ENCODE data around the gene GHRHR. TPM values are rescaled to one million over a fixed set of nuclear protein-coding genes. Genes with fewer than 3 reads are reported as not detected.
A peak's percentile ranks its signal among the peaks of the same experiment; 100 is the strongest.

Gene GHRHR
- total RNA-seq (2014; rRNA removed; shearing (Covaris generic)) = not detected in 2 replicates
- polyA plus RNA-seq (2014; cell fraction: nucleus; rRNA removed) = not detected in 2 replicates

DNA sequence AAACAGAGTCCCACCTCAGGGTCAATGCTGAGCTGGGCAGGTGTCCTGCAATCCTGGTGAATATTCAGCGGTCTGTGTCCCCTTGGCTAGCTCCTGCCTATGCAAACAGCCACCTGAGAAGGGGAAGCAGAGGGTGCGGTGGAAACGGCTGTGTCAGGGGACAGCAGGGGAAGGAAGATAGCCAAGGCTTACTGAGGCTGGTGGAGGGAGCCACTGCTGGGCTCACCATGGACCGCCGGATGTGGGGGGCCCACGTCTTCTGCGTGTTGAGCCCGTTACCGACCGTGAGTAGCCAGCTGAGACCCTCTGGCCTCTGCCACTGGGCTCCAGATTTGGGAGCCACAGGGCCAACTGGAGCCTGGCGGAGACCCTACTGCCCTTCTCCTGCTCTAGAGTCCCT lies at the start of gene GHRHR:
GHRHR (plus strand) TSS at position 112 of the 400 bp plus-strand sequence; CDS start at position 228, 116 bp downstream.
- DNase-seq (ENCODE audit: extremely low read depth, low read depth) = no peak

DNA sequence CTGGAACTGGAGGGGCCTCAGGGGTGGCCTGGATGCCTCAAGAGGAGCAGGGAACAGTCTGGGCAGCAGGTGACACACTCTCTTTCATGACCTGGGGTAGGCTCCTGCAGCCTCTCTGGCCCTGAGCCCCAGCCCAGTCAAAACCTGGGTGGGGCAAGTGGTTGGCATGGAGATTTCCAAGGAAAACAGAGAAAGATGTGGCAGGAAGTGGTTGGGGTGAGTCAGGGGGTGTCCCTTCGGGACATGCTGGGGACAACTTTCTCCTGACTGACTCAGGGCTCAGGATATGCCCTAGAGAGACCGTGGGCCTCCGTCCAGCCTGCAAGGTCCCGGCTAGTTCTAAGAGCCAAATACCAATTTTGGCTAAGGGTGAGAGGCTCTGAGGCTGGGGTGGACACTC lies 49.2 kb upstream of the GHRHR start:
- peak; percentile 22 for DNase-seq (ENCODE audit: extremely low read depth, low read depth)

DNA sequence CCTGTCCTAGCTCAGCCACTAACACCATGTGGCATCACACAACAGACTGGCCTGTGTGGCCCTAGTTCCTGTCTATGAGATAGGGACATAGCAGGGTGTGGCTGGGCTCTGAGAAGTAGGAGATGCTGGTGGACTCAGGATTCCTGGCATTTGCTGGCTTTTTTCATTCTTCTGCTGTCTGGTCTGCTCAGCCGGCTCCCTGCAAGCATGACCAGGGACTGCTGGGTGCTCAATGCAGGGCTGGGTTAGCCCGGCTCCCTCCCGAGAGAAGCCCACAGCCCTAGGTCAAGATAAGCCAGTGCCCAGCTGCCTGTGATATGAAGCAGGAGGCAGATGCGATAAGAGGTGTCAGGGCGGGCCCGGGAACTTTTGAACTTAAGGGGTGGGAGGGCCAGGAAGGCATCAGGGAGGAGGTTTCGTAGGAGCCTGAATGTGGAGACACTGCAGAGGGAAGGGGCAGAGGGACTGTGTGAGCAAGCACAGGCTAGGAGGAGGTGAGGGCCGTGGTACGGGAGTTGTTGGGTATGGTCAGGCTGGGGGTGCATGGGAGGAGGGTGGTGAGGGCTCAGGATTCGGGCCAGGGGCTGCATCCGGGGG lies 48.6 kb upstream of the GHRHR start:
- DNase-seq (ENCODE audit: extremely low read depth, low read depth) = no peak

- no peak for DNase-seq (ENCODE audit: extremely low read depth, low read depth)
Observed at GRCh38 chr7:30915751-30916150, 48.0 kb upstream of the GHRHR start.

GRCh38 chr7:30916255-30916654 lies 47.5 kb upstream of the GHRHR start:
- no peak for DNase-seq (ENCODE audit: extremely low read depth, low read depth)

DNA sequence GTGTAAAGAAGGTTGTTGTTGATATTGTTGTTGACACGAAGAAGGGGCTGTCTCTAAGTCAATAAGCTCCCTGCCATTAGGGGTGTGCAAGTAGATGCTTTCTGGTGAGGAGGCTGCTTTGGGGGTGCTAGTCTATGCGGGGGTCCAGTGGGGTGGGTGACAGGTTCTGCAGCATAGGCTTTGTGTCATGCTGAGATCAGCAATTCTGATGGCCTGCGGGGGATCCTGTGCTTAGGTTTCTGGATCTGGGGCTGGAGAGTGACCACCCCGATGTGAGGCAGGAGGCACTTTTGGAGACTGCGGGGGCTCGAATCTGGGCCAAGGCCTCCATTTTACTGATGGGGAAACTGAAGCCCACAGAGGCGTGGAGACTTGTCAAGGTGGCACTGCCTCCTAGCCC lies 47.0 kb upstream of the GHRHR start:
- no peak for DNase-seq (ENCODE audit: extremely low read depth, low read depth)

- DNase-seq (ENCODE audit: extremely low read depth, low read depth) = no peak
Observed at GRCh38 chr7:30917216-30917893, 46.4 kb upstream of the GHRHR start.

DNA sequence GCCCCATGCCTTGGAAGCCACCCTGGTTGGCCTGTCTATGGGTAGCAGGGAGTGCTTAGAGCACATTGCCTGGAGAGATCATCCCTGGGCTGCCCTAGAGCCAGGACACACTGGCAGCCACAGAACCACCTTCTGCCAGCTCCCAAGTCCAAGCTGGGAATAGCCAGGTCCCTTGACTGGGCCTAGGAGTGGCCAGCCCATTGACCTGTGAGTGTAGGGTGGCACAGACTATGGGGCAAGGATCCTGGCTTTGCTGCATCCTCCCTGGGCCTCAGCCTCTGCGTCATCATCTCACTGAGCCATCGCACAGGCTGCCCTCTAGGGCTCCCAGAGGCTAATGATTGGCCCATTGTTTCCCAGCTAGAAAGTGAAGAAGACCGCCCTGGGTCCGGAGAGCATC lies 45.1 kb upstream of the GHRHR start:
- no peak for DNase-seq (ENCODE audit: extremely low read depth, low read depth)

DNA sequence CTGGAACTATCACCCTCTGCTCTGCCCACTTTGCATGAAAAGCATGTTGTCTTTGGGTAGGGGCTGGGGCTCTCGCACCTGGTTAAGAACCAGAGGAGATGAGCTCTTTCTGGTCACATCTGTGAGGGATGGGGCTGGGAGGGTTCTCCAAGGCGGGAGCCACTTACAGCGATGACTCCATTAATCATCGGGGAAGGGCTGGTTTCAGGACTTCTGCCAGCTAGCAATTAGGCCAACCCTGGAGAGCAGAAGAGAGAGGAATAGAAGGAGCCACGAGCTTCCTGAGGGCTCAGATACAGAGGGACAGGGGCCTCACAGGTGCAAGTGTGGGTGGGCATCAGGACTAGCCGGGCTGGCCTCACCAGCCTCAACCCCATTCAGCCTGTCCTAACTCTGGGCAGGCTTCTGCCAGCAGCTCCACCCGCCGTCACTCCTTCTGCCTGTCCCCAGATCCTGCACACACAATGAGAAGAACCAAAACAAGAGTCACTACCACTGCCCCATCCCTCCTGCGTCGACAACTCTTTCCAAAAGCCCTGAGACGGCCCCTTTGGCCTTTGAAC lies 43.7 kb upstream of the GHRHR start:
- no peak for DNase-seq (ENCODE audit: extremely low read depth, low read depth)

DNA sequence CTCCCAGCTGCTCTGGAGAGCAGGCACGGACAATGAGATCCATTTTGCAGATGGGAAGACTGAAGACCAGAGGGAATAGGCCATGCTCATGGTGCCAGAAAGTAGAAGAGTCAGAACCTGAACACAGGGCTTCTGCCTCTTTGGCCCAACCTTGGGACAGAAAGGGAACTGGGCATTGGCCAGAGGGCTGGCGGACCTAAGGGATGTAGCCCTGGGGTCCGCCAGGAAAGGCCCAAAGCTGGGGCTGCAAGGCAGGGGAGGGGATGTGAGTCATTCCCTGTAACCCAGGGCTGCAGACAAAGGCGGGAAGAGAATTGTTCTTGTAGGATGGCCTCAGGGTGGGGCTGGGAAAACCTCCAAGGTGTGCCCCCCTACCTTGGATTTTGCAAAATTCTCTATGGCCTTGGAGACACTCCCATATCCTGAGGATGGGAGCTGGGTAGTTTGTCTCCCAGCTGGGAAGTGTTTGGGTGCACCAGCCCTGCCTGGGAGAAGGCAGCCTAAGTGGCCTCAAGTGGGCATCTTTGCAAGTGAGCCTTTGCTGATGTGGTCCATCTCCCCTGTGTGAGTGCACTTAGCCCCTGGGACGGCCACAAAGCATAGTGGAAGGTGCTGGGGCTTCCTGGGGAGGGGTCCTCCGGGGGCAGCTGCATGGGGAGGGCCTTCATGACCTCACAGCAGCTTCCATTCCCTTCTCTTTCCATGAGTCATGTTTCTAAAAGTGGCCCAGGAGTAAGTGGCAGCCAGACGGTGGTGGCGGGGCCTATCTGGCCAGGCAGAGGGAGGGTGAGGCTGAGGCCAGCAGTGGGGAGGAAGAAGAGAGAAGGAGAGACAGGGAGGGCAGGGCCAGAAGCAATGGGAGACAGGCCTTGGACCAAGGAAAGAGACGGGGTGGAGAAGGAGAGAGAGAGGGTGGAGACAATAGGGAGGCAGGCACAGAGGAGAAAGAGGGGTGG lies 42.9 kb upstream of the GHRHR start:
- DNase-seq (ENCODE audit: extremely low read depth, low read depth) = no peak

GRCh38 chr7:30921540-30922401 lies 42.0 kb upstream of the GHRHR start:
- DNase-seq (ENCODE audit: extremely low read depth, low read depth) = no peak

DNA sequence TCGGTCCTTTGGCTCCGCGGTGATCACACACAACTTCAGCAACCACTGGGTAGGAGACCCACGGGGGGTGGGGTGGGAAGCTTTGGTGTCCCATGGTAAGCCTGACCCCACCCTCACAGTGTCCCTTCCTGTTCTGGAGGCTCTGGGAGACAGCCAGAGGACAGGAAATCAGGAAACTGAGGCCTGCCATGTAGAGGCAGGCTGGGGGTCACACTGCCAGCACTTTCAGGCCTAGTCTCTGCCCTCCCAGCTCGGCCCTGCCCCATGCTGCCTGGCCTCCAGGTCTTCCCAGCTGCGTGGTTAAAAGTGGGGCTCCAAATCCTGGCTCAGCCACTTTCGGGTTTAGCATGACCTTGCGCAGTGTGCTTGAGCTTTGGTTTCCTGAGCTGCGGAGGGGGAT lies 41.2 kb upstream of the GHRHR start:
- no peak for DNase-seq (ENCODE audit: extremely low read depth, low read depth)

DNA sequence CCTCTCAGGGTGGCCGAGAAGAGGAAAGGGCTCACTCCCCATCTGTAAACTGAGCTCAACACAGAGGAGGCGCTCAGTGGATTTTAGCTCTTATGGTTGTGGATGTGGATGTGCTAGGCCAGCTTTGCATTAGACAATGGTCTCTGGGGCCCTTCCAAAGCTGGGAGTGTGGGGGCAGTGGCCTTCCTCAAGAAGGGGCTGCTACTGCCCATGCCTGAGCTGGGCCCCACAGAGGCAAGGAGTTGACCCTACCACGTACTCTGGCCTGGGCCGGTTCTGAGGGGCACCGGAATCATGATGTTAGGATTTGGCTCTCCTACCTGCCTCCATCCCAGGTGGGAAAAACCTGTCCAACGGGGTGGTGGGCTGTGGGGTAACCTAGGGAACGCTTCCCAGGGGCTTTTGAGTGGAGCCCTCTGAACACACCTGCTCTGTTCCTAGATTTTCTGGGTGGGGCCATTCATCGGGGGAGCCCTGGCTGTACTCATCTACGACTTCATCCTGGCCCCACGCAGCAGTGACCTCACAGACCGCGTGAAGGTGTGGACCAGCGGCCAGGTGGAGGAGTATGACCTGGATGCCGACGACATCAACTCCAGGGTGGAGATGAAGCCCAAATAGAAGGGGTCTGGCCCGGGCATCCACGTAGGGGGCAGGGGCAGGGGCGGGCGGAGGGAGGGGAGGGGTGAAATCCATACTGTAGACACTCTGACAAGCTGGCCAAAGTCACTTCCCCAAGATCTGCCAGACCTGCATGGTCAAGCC lies 40.6 kb upstream of the GHRHR start:
- DNase-seq (ENCODE audit: extremely low read depth, low read depth) = no peak

- no peak for DNase-seq (ENCODE audit: extremely low read depth, low read depth)
Observed at GRCh38 chr7:30923774-30924413, 39.9 kb upstream of the GHRHR start.

DNA sequence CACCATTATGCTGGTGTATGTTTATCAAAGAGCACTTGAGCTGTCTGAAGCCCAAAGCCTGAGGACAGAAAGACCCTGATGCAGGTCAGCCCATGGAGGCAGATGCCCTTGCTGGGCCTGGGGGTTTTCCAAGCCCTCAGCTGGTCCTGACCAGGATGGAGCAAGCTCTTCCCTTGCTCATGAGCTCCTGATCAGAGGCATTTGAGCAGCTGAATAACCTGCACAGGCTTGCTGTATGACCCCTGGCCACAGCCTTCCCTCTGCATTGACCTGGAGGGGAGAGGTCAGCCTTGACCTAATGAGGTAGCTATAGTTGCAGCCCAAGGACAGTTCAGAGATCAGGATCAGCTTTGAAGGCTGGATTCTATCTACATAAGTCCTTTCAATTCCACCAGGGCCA lies 39.1 kb upstream of the GHRHR start:
- no peak for DNase-seq (ENCODE audit: extremely low read depth, low read depth)

- no peak for DNase-seq (ENCODE audit: extremely low read depth, low read depth)
Observed at GRCh38 chr7:30925117-30925516, 38.6 kb upstream of the GHRHR start.

DNA sequence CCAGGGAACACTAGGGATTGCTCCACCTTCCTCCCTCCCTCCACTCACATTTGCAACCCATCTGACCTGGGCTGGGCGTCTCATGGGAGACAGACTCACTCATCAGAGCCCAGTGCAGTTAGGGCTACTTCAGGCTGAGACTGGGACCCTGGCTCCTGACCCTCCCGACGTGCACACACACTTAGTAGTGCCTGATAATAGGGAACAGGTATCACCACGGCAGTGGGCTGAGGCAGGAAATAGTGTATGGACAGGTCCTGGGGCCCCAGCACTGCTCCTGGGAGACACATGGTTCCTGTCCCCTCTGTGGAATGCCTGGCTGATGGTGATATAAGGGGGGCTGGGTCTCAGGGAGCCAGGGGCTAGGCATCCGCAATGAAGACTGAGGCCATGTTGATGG lies 37.8 kb upstream of the GHRHR start:
- no peak for DNase-seq (ENCODE audit: extremely low read depth, low read depth)

DNA sequence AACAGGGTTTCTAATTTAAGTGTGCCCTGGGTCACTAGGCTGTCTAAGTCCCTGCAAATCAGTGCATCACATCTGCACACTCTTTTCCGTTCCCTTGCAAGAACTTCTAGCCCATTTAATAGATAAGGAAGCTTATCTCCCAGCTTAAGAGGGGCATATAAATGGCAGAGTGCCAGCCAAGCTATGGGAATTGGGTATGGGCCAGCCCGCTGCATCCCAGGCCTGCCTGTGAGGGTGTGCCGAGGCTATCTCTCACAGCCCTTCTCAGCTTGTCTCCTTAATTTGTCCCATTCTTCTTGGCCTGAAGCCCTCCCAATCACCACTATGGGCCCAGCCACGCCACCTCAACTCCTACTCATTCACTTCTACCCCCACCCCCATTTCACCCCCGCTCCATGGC lies 37.4 kb upstream of the GHRHR start:
- DNase-seq (ENCODE audit: extremely low read depth, low read depth) = no peak

DNA sequence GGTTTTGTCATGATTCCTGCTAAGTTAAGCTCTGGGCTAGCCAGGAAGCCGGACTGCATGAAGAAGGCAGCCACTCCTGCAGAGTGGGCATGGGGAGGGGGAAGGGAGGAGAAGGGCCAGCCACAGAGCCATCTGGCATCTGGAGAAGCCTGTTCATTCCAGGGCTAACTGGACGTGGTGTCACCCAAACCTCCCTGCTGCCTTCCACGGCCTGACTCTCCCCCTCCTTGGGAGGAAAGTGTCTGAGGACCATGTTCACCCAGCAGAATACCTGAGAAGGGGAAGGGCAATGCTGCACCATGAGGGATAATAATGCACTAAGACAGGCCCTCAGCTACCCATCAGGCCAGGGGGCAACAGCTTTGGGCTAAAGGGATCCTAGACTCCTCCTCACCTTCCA lies 36.7 kb upstream of the GHRHR start:
- no peak for DNase-seq (ENCODE audit: extremely low read depth, low read depth)
